Measurements from ENCODE around the gene DNAJC7.

The DNAJC7 gene

GRCh38 chr17:42061646-42062487 lies 44.6 kb upstream of the DNAJC7 start:
- Histone ChIP-seq H3K9me2 (replicated peaks; ENCODE audit: low read depth, low read length) (no peaks in the 10 kb centered on the region), H3K9ac (ENCODE audit: low read depth, low read length, poor library complexity, severe bottlenecking) (no peak overlapping the region), H3F3A (ENCODE audit: low read depth) (no peaks in the 10 kb centered on the region), H2AFZ (ENCODE audit: low read length) (no peak overlapping the region), H3K27me3 (ENCODE audit: insufficient read depth, low read length, poor library complexity, severe bottlenecking) (no peaks in the 10 kb centered on the region), H4K20me1 (ENCODE audit: insufficient read depth, low read length, poor library complexity, severe bottlenecking) (no peaks in the 10 kb centered on the region), H3K79me2 (ENCODE audit: insufficient read depth, low read length) (no peaks in the 10 kb centered on the region), H3K36me3 (ENCODE audit: insufficient read depth, low read length) (no peaks in the 10 kb centered on the region), H3K4me1 (ENCODE audit: insufficient read depth, low read length, poor library complexity, severe bottlenecking) (peaks cover 14% of the 10 kb centered on the region), H3K4me2 (ENCODE audit: low read depth, low read length, poor library complexity, severe bottlenecking) (no peak overlapping the region), H3K4me3 (ENCODE audit: low read length, poor library complexity, severe bottlenecking) (no peak overlapping the region), H3K9me3 (ENCODE audit: insufficient read depth, low read depth, low read length) (no peaks in the 10 kb centered on the region)
- TF ChIP-seq CTCF (conservative IDR thresholded peaks at IDR 0.05; ENCODE audit: low read length) (no peak), EZH2phosphoT487 (IDR thresholded peaks at IDR 0.05; ENCODE audit: borderline replicate concordance) (no peak)

GRCh38 chr17:42060231-42060630 lies 43.0 kb upstream of the DNAJC7 start:
- Histone ChIP-seq H3K4me3 (ENCODE audit: low read length, poor library complexity, severe bottlenecking) (no peak overlapping the region), H3K4me1 (ENCODE audit: insufficient read depth, low read length, poor library complexity, severe bottlenecking) (peaks cover 14% of the 10 kb centered on the region), H3F3A (ENCODE audit: low read depth) (no peaks in the 10 kb centered on the region), H3K9ac (ENCODE audit: low read depth, low read length, poor library complexity, severe bottlenecking) (no peak overlapping the region), H3K79me2 (ENCODE audit: insufficient read depth, low read length) (no peaks in the 10 kb centered on the region), H3K4me2 (ENCODE audit: low read depth, low read length, poor library complexity, severe bottlenecking) (no peak overlapping the region), H3K27me3 (ENCODE audit: insufficient read depth, low read length, poor library complexity, severe bottlenecking) (no peaks in the 10 kb centered on the region), H4K20me1 (ENCODE audit: insufficient read depth, low read length, poor library complexity, severe bottlenecking) (no peaks in the 10 kb centered on the region), H2AFZ (ENCODE audit: low read length) (peak overlapping the region; percentile 66; the same call in 1 of the 2 replicates), H3K36me3 (ENCODE audit: insufficient read depth, low read length) (no peaks in the 10 kb centered on the region), H3K9me2 (replicated peaks; ENCODE audit: low read depth, low read length) (no peaks in the 10 kb centered on the region), H3K9me3 (ENCODE audit: insufficient read depth, low read depth, low read length) (no peaks in the 10 kb centered on the region)
- TF ChIP-seq EZH2phosphoT487 (IDR thresholded peaks at IDR 0.05; ENCODE audit: borderline replicate concordance) (no peak), CTCF (conservative IDR thresholded peaks at IDR 0.05; ENCODE audit: low read length) (no peak)

GRCh38 chr17:42059815-42060214 lies 42.6 kb upstream of the DNAJC7 start:
- no peaks in the 10 kb centered on the region for H4K20me1 ChIP-seq (ENCODE audit: insufficient read depth, low read length, poor library complexity, severe bottlenecking)
- no peaks in the 10 kb centered on the region for H3K27me3 ChIP-seq (ENCODE audit: insufficient read depth, low read length, poor library complexity, severe bottlenecking)
- no peaks in the 10 kb centered on the region for H3K9me3 ChIP-seq (ENCODE audit: insufficient read depth, low read depth, low read length)
- no peak overlapping the region for H3K9ac ChIP-seq (ENCODE audit: low read depth, low read length, poor library complexity, severe bottlenecking)
- H3K36me3 ChIP-seq (ENCODE audit: insufficient read depth, low read length) = no peaks in the 10 kb centered on the region
- H3K9me2 ChIP-seq (replicated peaks; ENCODE audit: low read depth, low read length) = no peaks in the 10 kb centered on the region
- peak overlapping the region; percentile 66; the same call in 1 of the 2 replicates for H2AFZ ChIP-seq (ENCODE audit: low read length)
- no peaks in the 10 kb centered on the region for H3F3A ChIP-seq (ENCODE audit: low read depth)
- peaks cover 14% of the 10 kb centered on the region for H3K4me1 ChIP-seq (ENCODE audit: insufficient read depth, low read length, poor library complexity, severe bottlenecking)
- H3K79me2 ChIP-seq (ENCODE audit: insufficient read depth, low read length) = no peaks in the 10 kb centered on the region
- TF ChIP-seq CTCF (conservative IDR thresholded peaks at IDR 0.05; ENCODE audit: low read length) = no peak
- no peak for TF ChIP-seq EZH2phosphoT487 (IDR thresholded peaks at IDR 0.05; ENCODE audit: borderline replicate concordance)
- H3K4me2 ChIP-seq (ENCODE audit: low read depth, low read length, poor library complexity, severe bottlenecking) = no peak overlapping the region
- H3K4me3 ChIP-seq (ENCODE audit: low read length, poor library complexity, severe bottlenecking) = no peak overlapping the region

All from Loucy (cell line).